WERI-Rb-1 (cell line): ENCODE data around the gene ABCB11.

Source experiments
- DNase-seq: peaks from one replicate; pipeline ENCODE4 v3.0.0-alpha.2; 2020
- H3K27ac ChIP-seq: fragments of 250-450 bp; sonication (Bioruptor Pico); 2 replicates; pipeline ENCODE4 v1.5.1; 2020; ENCODE audit warnings: mild to moderate bottlenecking, moderate library complexity
- H3K27me3 ChIP-seq: fragments of 250-450 bp; sonication (Bioruptor Pico); 2 replicates; pipeline ENCODE4 v1.5.1; 2021; ENCODE audit warnings: mild to moderate bottlenecking, low read depth, moderate library complexity; ENCODE audit not compliant: insufficient read depth, severe bottlenecking
- H3K36me3 ChIP-seq: fragments of 250-450 bp; sonication (Bioruptor Pico); 2 replicates; pipeline ENCODE4 v1.5.1; 2020; ENCODE audit warnings: mild to moderate bottlenecking, moderate library complexity
- H3K4me3 ChIP-seq: 2 replicates; pipeline ENCODE4 v1.5.1; 2011; ENCODE audit warnings: low read depth, mild to moderate bottlenecking, control low read depth, low read length
- H3K9me3 ChIP-seq: fragments of 250-450 bp; sonication (Bioruptor Pico); 2 replicates; pipeline ENCODE4 v1.5.1; 2021; ENCODE audit warnings: mild to moderate bottlenecking, moderate library complexity; ENCODE audit not compliant: severe bottlenecking
- CTCF ChIP-seq: IDR thresholded peaks from 2 replicates; pipeline ENCODE4 v1.5.1; 2011; ENCODE audit warnings: low read depth, mild to moderate bottlenecking, control low read depth, inconsistent platforms, low read length

ABCB11 gene

GRCh38 chr2:168929031-168929430, 102.1 kb downstream of the ABCB11 start:
- H3K36me3 ChIP-seq, result no peaks in the 10 kb centered on the region
- DNase-seq, result no peak
- H3K27ac ChIP-seq, result no peak overlapping the region
- H3K9me3 ChIP-seq, result no peaks in the 10 kb centered on the region
- no peak overlapping the region for H3K4me3 ChIP-seq
- H3K27me3 ChIP-seq, result no peaks in the 10 kb centered on the region
- no peak for TF ChIP-seq CTCF

- no peaks in the 10 kb centered on the region for H3K36me3 ChIP-seq
- no peak overlapping the region for H3K27ac ChIP-seq
- no peaks in the 10 kb centered on the region for H3K9me3 ChIP-seq
- DNase-seq, result no peak
- no peak for TF ChIP-seq CTCF
- no peak overlapping the region for H3K4me3 ChIP-seq
- H3K27me3 ChIP-seq, result no peaks in the 10 kb centered on the region
Measured at GRCh38 chr2:168928113-168928831, 102.9 kb downstream of the ABCB11 start.

- no peak for DNase-seq
- H3K27me3 ChIP-seq, result no peaks in the 10 kb centered on the region
- H3K4me3 ChIP-seq, result no peak overlapping the region
- no peak overlapping the region for H3K27ac ChIP-seq
- no peaks in the 10 kb centered on the region for H3K9me3 ChIP-seq
- H3K36me3 ChIP-seq, result no peaks in the 10 kb centered on the region
- no peak for TF ChIP-seq CTCF
Measured at GRCh38 chr2:168926621-168927386, 104.3 kb downstream of the ABCB11 start.

- H3K4me3 ChIP-seq, result no peak overlapping the region
- peak; percentile 19; the same call in 1 of the 2 replicates for TF ChIP-seq CTCF
- H3K36me3 ChIP-seq, result no peaks in the 10 kb centered on the region
- H3K27ac ChIP-seq, result no peak overlapping the region
- no peaks in the 10 kb centered on the region for H3K27me3 ChIP-seq
- DNase-seq, result no peak
- H3K9me3 ChIP-seq, result no peaks in the 10 kb centered on the region
Measured at GRCh38 chr2:168920504-168921157, 110.5 kb downstream of the ABCB11 start.

- no peaks in the 10 kb centered on the region for H3K27me3 ChIP-seq
- no peak for TF ChIP-seq CTCF
- no peak overlapping the region for H3K27ac ChIP-seq
- no peaks in the 10 kb centered on the region for H3K9me3 ChIP-seq
- H3K4me3 ChIP-seq, result no peak overlapping the region
- no peak for DNase-seq
- H3K36me3 ChIP-seq, result no peaks in the 10 kb centered on the region
Measured at GRCh38 chr2:168916331-168916675, 114.8 kb downstream of the ABCB11 start.
